Vagina (tissue), 2 donors: ENCODE results near the gene DGLUCY.

Source experiments
- CTCF ChIP-seq, 3 experiments: fragments of 450-650 bp in 2 of 3; fragments of 200-600 bp in 1 of 3; sonication (generic) in 1 of 3; IDR thresholded peaks; one replicate each; pipeline ENCODE4 v1.5.1; 2017 to 2019; ENCODE audit warnings: antibody characterized with exemption in 3 of 3, mild to moderate bottlenecking in 2 of 3, moderate library complexity in 2 of 3
- POLR2AphosphoS5 ChIP-seq, 2 donors: sonication (generic); formaldehyde crosslinking; IDR thresholded peaks; one replicate each; pipeline ENCODE4 v1.9.0; 2017; ENCODE audit warnings: antibody characterized with exemption in 2 of 2, mild to moderate bottlenecking in 2 of 2, low read depth in 1 of 2; ENCODE audit not compliant: insufficient read depth in 1 of 2

- TF ChIP-seq POLR2AphosphoS5 (IDR thresholded peaks at IDR 0.05; ENCODE audit: insufficient read depth in 1 of 2, low read depth in 1 of 2) (no peak), CTCF (IDR thresholded peaks at IDR 0.05) (no peak)
These were observed 150.6 kb downstream of the DGLUCY start for GRCh38 chr14:91264151-91265150.
